K562 (cell line): ENCODE results near the gene TSTD1. TPM values are rescaled to one million over a fixed set of nuclear protein-coding genes. Genes with fewer than 3 reads are reported as not detected.

Experiments
- ATAC-seq: fragments of 200-7000 bp; cut with Tn5 transposase; 3 replicates; pipeline ENCODE4 v1.9.1; 2020; ENCODE audit warnings: moderate library complexity
- BruUV-seq: library from RNA; stranded (reverse); fragments of 400-500 nt; replicated peaks from 2 replicates; lab custom pipeline; 2021; lab: Mats Ljungman, UMichigan
- CTCF ChIA-PET: fragments of 300-600 bp; formaldehyde crosslinking; extraction: SDS; loops from one replicate; lab custom pipeline; 2021; ENCODE audit warnings: low intra/inter-chr PET ratio; lab: Yijun Ruan, JAX
- POLR2A ChIA-PET: fragments of 300-600, 350-650 bp; sonication (Branson Sonifier 250); formaldehyde crosslinking; extraction: SDS; loops from one replicate; lab custom pipeline; 2021; ENCODE audit warnings: antibody characterized with exemption, inconsistent platforms; lab: Yijun Ruan, JAX
- DNase-seq, 4 experiments: peaks; one replicate each; pipeline versions ENCODE4 v3.0.0 to v3.0.0-alpha.2; 2011 to 2018; ENCODE audit warnings: low spot score in 3 of 4, mixed read lengths in 3 of 4; ENCODE audit errors: extremely low read depth in 1 of 4
- FAIRE-seq: peaks from 2 replicates; lab custom pipeline; 2011; peaks lifted over from hg19 to GRCh38; lab: Jason Lieb, UNC
- H2AFZ ChIP-seq: 2 replicates; pipeline ENCODE4 v1.6.0; 2011; ENCODE audit warnings: low read depth, low read length, control low read depth, inconsistent platforms
- H3K27ac ChIP-seq: fragments of 200-600 bp; 3 replicates; pipeline ENCODE4 v1.8.0; 2011; ENCODE audit warnings: low read depth, mild to moderate bottlenecking, control low read depth, inconsistent platforms, low read length, moderate library complexity, mixed read lengths; ENCODE audit errors: extremely low read depth
- H3K27me3 ChIP-seq, 2 experiments: fragments of 300-600 bp in 1 of 2; 2 replicates in 1 of 2; 3 replicates in 1 of 2; pipeline versions ENCODE4 v1.6.0 to v1.8.0; 2011; ENCODE audit warnings: inconsistent platforms in 2 of 2, low read length in 2 of 2, mild to moderate bottlenecking in 1 of 2, mixed read lengths in 1 of 2, moderate library complexity in 1 of 2; ENCODE audit not compliant: control insufficient read depth in 2 of 2, insufficient read depth in 2 of 2
- H3K36me3 ChIP-seq: fragments of 300-600 bp; 3 replicates; pipeline ENCODE4 v1.8.0; 2011; ENCODE audit warnings: mild to moderate bottlenecking, low read length, inconsistent platforms; ENCODE audit not compliant: control insufficient read depth, insufficient read depth
- H3K4me1 ChIP-seq, 2 experiments: fragments of 200-600 bp in 1 of 2; replicated peaks in 1 of 2; 2 replicates in 1 of 2; 3 replicates in 1 of 2; pipeline versions ENCODE4 v1.5.1 to v1.8.0; 2011; ENCODE audit warnings: inconsistent platforms in 2 of 2, low read length in 2 of 2, mild to moderate bottlenecking in 1 of 2, mixed read lengths in 1 of 2, moderate library complexity in 1 of 2; ENCODE audit not compliant: control insufficient read depth in 2 of 2, insufficient read depth in 2 of 2
- H3K4me2 ChIP-seq: 2 replicates; pipeline ENCODE4 v1.6.1; 2011; ENCODE audit warnings: low read length, control low read depth, inconsistent platforms, mixed read lengths; ENCODE audit not compliant: insufficient read depth
- H3K4me3 ChIP-seq: fragments of 200-600 bp; sonication (generic), shearing (Covaris generic); 2 replicates; pipeline ENCODE4 v1.5.1; 2016; ENCODE audit warnings: control low read depth, inconsistent platforms
- H3K79me2 ChIP-seq: fragments of 200-600 bp; 3 replicates; pipeline ENCODE4 v1.8.0; 2011; ENCODE audit warnings: low read length, inconsistent platforms; ENCODE audit not compliant: control insufficient read depth, insufficient read depth
- H3K9ac ChIP-seq, 2 experiments: 2 replicates each; pipeline versions ENCODE4 v1.6.0 to v1.6.1; 2011; ENCODE audit warnings: low read depth in 2 of 2, low read length in 2 of 2, control low read depth in 1 of 2, inconsistent platforms in 1 of 2, mild to moderate bottlenecking in 1 of 2, mixed read lengths in 1 of 2; ENCODE audit not compliant: insufficient read depth in 1 of 2
- H3K9me1 ChIP-seq: one replicate; pipeline ENCODE4 v1.6.0; 2011; ENCODE audit warnings: inconsistent platforms, mild to moderate bottlenecking, low read length, moderate library complexity; ENCODE audit not compliant: control insufficient read depth, insufficient read depth
- H3K9me3 ChIP-seq: replicated peaks from 2 replicates; pipeline ENCODE4 v1.5.1; 2011; ENCODE audit warnings: low read depth, low read length, inconsistent platforms; ENCODE audit not compliant: control insufficient read depth, insufficient read depth
- H4K20me1 ChIP-seq: replicated peaks from 2 replicates; pipeline ENCODE4 v1.6.1; 2011; ENCODE audit warnings: low read length, inconsistent platforms, mixed read lengths; ENCODE audit not compliant: control insufficient read depth, insufficient read depth
- FOXA3 ChIP-seq, 2 experiments: fragments of 450-650 bp in 1 of 2; sonication (generic) in 1 of 2; formaldehyde crosslinking; IDR thresholded peaks in 1 of 2; conservative IDR thresholded peaks in 1 of 2; 2 replicates each; pipeline versions ENCODE4 v1.4.0 to v1.8.0; 2020 to 2022; ENCODE audit warnings: mild to moderate bottlenecking in 2 of 2, missing genetic modification reagents in 1 of 2
- GABPB2 ChIP-seq: fragments of 250-450 bp; sonication (Bioruptor Pico); conservative IDR thresholded peaks from 2 replicates; pipeline ENCODE4 v1.5.1; 2021; ENCODE audit warnings: mild to moderate bottlenecking
- KLF16 ChIP-seq: IDR thresholded peaks from 2 replicates; pipeline ENCODE4 v1.6.1; 2016; ENCODE audit warnings: antibody characterized with exemption
- POLR2AphosphoS2 ChIP-seq: IDR thresholded peaks from 2 replicates; pipeline ENCODE4 v1.6.1; 2012; ENCODE audit warnings: low read length, improper control_type of control experiment
- POLR2G ChIP-seq: fragments of 200-400 bp; formaldehyde crosslinking; IDR thresholded peaks from 2 replicates; pipeline ENCODE4 v1.6.1; 2017; ENCODE audit warnings: low read depth, mild to moderate bottlenecking, antibody characterized with exemption, low read length, moderate library complexity
- RBFOX2 ChIP-seq: fragments of 200-400 bp; formaldehyde crosslinking; IDR thresholded peaks from 2 replicates; pipeline ENCODE4 v1.6.1; 2017; ENCODE audit warnings: low read depth, mild to moderate bottlenecking, low read length, moderate library complexity
- SFPQ ChIP-seq: fragments of 200-400 bp; formaldehyde crosslinking; IDR thresholded peaks from 2 replicates; pipeline ENCODE4 v1.6.1; 2017; ENCODE audit warnings: mild to moderate bottlenecking, low read depth, low read length, moderate library complexity
- ZNF512 ChIP-seq: IDR thresholded peaks from 2 replicates; pipeline ENCODE4 v1.6.1; 2016; ENCODE audit warnings: missing genetic modification characterization, missing compliant biosample characterization
- ZNF584 ChIP-seq: fragments of 200-800 bp; sonication (Bioruptor generic); IDR thresholded peaks from 2 replicates; pipeline ENCODE4 v1.6.1; 2016; ENCODE audit warnings: low read depth, mild to moderate bottlenecking, missing genetic modification characterization, missing compliant biosample characterization
- WGBS: fragments of 100-300 bp; shearing (Covaris generic); methylation state at CpG from one replicate; pipeline ENCODE4 v1.1.6; 2016; ENCODE audit warnings: low coverage, mixed read lengths; ENCODE audit not compliant: insufficient coverage; ENCODE audit errors: missing lambda C conversion rate; 5-methylcytosine and 5-hydroxymethylcytosine counted together
- in situ Hi-C: fragments of 300-500 bp; cut with MboI; formaldehyde crosslinking; loops from 4 replicates; pipeline ENCODE4 v1.15.0; 2018; ENCODE audit warnings: inconsistent platforms, mixed read lengths
- intact Hi-C: fragments of 100-400 bp; cut with micrococcal nuclease; formaldehyde crosslinking; loops from 2 replicates; pipeline ENCODE4 v1.14.2; 2022
- polyA plus RNA-seq, 8 experiments: library from polyadenylated mRNA; depleted of rRNA in 4 of 8; stranded (reverse) in 5 of 8; unstranded in 3 of 8; fragments of >200 nt; fragmentation: Nextera tagmentation in 2 of 8; fragmentation: Illumina TruSeq in 1 of 8; extraction: Ambion mirVana in 2 of 8; extraction: Trizol in 1 of 8; gene quantifications; 2 replicates each; pipeline versions ENCODE4 v1.2.1 to v1.2.3, GENCODE V29; 2011 to 2014; ENCODE audit warnings: inconsistent platforms in 1 of 8, missing spikeins in 1 of 8
- total RNA-seq, 7 experiments: library from RNA; depleted of rRNA in 6 of 7; stranded (reverse); fragments of >200 nt in 6 of 7; fragmentation: Illumina TruSeq in 2 of 7; extraction: Trizol in 2 of 7; gene quantifications; 2 replicates each; pipeline versions ENCODE4 v1.2.1 to v1.2.3, GENCODE V29; 2011 to 2021; ENCODE audit warnings: low replicate concordance in 1 of 7

TSTD1 gene
- total and polyA plus RNA-seq, 9 of the 15 experiments (the other 6 are each of a cell fraction or from before 2014, with no cell fraction given): 0.23 to 0.53 TPM; not detected in 7

GRCh38 chr1:161038523-161039153 lies at the start of gene TSTD1 (continued):
- TF ChIP-seq RBFOX2 (peak; percentile 25; the same call in 1 of the 2 replicates), ZNF584 (CRISPR knock-in tag) (no peak), SFPQ (no peak), POLR2G (peak; percentile 72), FOXA3 (CRISPR knock-in tag; conservative IDR thresholded peaks at IDR 0.05 in 1 of 2, IDR thresholded peaks at IDR 0.05 in 1 of 2) (no peak)

- 10% methylated on average over 3 of the region's 4 CpGs for WGBS
- no peak overlapping the region for H3K27ac ChIP-seq
Observed at GRCh38 chr1:161086457-161086856, 47.7 kb upstream of the TSTD1 start.

More at GRCh38 chr1:161086457-161086856, 47.7 kb upstream of the TSTD1 start:
- Histone ChIP-seq H3K9ac (no peak overlapping the region), H2AFZ (no peak overlapping the region), H4K20me1 (no peaks in the 10 kb centered on the region), H3K79me2 (no peaks in the 10 kb centered on the region), H3K4me1 (peaks cover 11 to 18% of the 10 kb centered on the region in 2 experiments; a peak in 4 of 5 replicates), H3K36me3 (no peaks in the 10 kb centered on the region), H3K9me3 (no peaks in the 10 kb centered on the region), H3K9me1 (no peaks in the 10 kb centered on the region), H3K27me3 (no peaks in the 10 kb centered on the region), H3K4me3 (no peak overlapping the region), H3K4me2 (no peak overlapping the region)
- TF ChIP-seq KLF16 (no peak), ZNF512 (tag) (no peak), GABPB2 (0 out of 2 replicates have a peak, but pooled peaks have one; percentile 17), POLR2AphosphoS2 (no peak)
- no TSS peak for BruUV-seq
- ATAC-seq (no peak), DNase-seq (no peak), FAIRE-seq (peak; percentile 6)
- ChIA-PET POLR2A (interaction anchor here (0.7 to 1.6 kb wide), 5 partner anchors 11 to 73 kb away, joined by 3 to 5 read pairs (median 3); no protein-coding TSS in a partner anchor), CTCF (no interaction called here)
- intact Hi-C loops: no loop called here
- in situ Hi-C loops: loop anchor here (25.0 kb wide), 1 partner anchor 249 kb away; no protein-coding TSS in a partner anchor
